ENCODE measurements around the gene HDGFL3. TPM values are rescaled to one million over a fixed set of nuclear protein-coding genes. Genes with fewer than 3 reads are reported as not detected.

HDGFL3 gene
- total and polyA plus RNA-seq, 7 donors: 2.6 to 10.4 (median 4.8) TPM

- ATAC-seq: no peak
- no peak overlapping the region for H3K4me3 ChIP-seq
- TF ChIP-seq CTCF (IDR thresholded peaks at IDR 0.05): no peak
- H3K27me3 ChIP-seq (ENCODE audit: insufficient read depth in 3 of 3, low read length in 2 of 3): no peaks in the 10 kb centered on the region
- intact Hi-C loops (cut with DNase I): no loop called here
- WGBS, 3 donors: 89 to 91% (median 91%) methylated on average over 11 of the region's 11 CpGs
- peaks cover 3 to 60% of the 10 kb centered on the region in 2 donors for H3K36me3 ChIP-seq (ENCODE audit: insufficient read depth in 1 of 2, low read depth in 1 of 2)
- no peaks in the 10 kb centered on the region for H3K9me3 ChIP-seq
- DNase-seq: no peak
- no peaks in the 10 kb centered on the region for H3K4me1 ChIP-seq
- H3K27ac ChIP-seq: no peak overlapping the region
Observed at GRCh38 chr15:83115831-83116565, 91.6 kb downstream of the HDGFL3 start.

GRCh38 chr15:83115410-83115809 lies 92.2 kb downstream of the HDGFL3 start:
- no peak for TF ChIP-seq CTCF (IDR thresholded peaks at IDR 0.05)
- 86 to 90% (median 87%) methylated on average over 3 of the region's 3 CpGs for WGBS, 3 donors
- no peaks in the 10 kb centered on the region for H3K4me1 ChIP-seq
- no peak overlapping the region for H3K27ac ChIP-seq
- peaks cover 3 to 58% of the 10 kb centered on the region in 2 donors for H3K36me3 ChIP-seq (ENCODE audit: insufficient read depth in 1 of 2, low read depth in 1 of 2)
- no peak for DNase-seq
- no peaks in the 10 kb centered on the region for H3K9me3 ChIP-seq
- no peak overlapping the region for H3K4me3 ChIP-seq
- no peaks in the 10 kb centered on the region for H3K27me3 ChIP-seq (ENCODE audit: insufficient read depth in 3 of 3, low read length in 2 of 3)
- intact Hi-C loops (cut with DNase I): no loop called here
- no peak for ATAC-seq

GRCh38 chr15:83114856-83115255 lies 92.8 kb downstream of the HDGFL3 start:
- Histone ChIP-seq H3K27me3 (ENCODE audit: insufficient read depth in 3 of 3, low read length in 2 of 3) (no peaks in the 10 kb centered on the region), H3K4me1 (no peaks in the 10 kb centered on the region), H3K4me3 (no peak overlapping the region), H3K9me3 (no peaks in the 10 kb centered on the region), H3K27ac (no peak overlapping the region), H3K36me3 (ENCODE audit: insufficient read depth in 1 of 2, low read depth in 1 of 2) (peaks cover 0 to 52% of the 10 kb centered on the region in 2 donors)
- intact Hi-C loops (cut with DNase I): no loop called here
- ATAC-seq: no peak
- 92 to 95% (median 93%) methylated on average over 6 of the region's 6 CpGs for WGBS, 3 donors
- TF ChIP-seq CTCF (IDR thresholded peaks at IDR 0.05): no peak
- DNase-seq: no peak

GRCh38 chr15:83113881-83114674 lies 93.5 kb downstream of the HDGFL3 start:
- no peak for TF ChIP-seq CTCF (IDR thresholded peaks at IDR 0.05)
- Histone ChIP-seq H3K27ac (no peak overlapping the region), H3K36me3 (ENCODE audit: insufficient read depth in 1 of 2, low read depth in 1 of 2) (peaks cover 0 to 44% of the 10 kb centered on the region in 2 donors), H3K9me3 (no peaks in the 10 kb centered on the region), H3K4me1 (peaks cover 3% of the 10 kb centered on the region), H3K4me3 (no peak overlapping the region), H3K27me3 (ENCODE audit: insufficient read depth in 3 of 3, low read length in 2 of 3) (no peaks in the 10 kb centered on the region)
- DNase-seq (no peak), ATAC-seq (no peak)
- intact Hi-C loops (cut with DNase I): no loop called here
- 78 to 81% (median 80%) methylated on average over 5 of the region's 5 CpGs for WGBS, 3 donors
